H1 (cell line): Measurements from ENCODE around the gene TIE1. TPM values are rescaled to one million over a fixed set of nuclear protein-coding genes. Genes with fewer than 3 reads are reported as not detected.

Experiments
- CBX5 ChIP-seq: fragments of 300-800, 300-1000 bp; sonication (generic); IDR thresholded peaks from 2 replicates; pipeline ENCODE4 v1.7.1; 2016; ENCODE audit warnings: antibody characterized with exemption, low read length, low read depth
- CBX8 ChIP-seq: fragments of 300-800, 300-1000 bp; sonication (generic); IDR thresholded peaks from 2 replicates; pipeline ENCODE4 v1.7.1; 2016; ENCODE audit warnings: low read depth, low read length, borderline replicate concordance
- CHD2 ChIP-seq: IDR thresholded peaks from 2 replicates; pipeline ENCODE4 v1.6.1; 2012; ENCODE audit warnings: low read length, improper control_type of control experiment
- EGR1 ChIP-seq: IDR thresholded peaks from 2 replicates; pipeline ENCODE4 v1.6.1; 2011; ENCODE audit warnings: low read depth, low read length, borderline replicate concordance
- EP300 ChIP-seq, 2 experiments: IDR thresholded peaks; 1 replicate in 1 of 2; 2 replicates in 1 of 2; pipeline ENCODE4 v1.6.1; 2011 to 2012; ENCODE audit warnings: low read depth in 2 of 2, low read length in 2 of 2, mild to moderate bottlenecking in 2 of 2, borderline replicate concordance in 1 of 2, inconsistent platforms in 1 of 2, moderate library complexity in 1 of 2
- JUN ChIP-seq: IDR thresholded peaks from 2 replicates; pipeline ENCODE4 v1.6.1; 2011; ENCODE audit warnings: low read depth, mild to moderate bottlenecking, improper control_type of control experiment, low read length
- KDM5A ChIP-seq: fragments of 200-600 bp; IDR thresholded peaks from 2 replicates; pipeline ENCODE4 v1.7.1; 2012; ENCODE audit warnings: mild to moderate bottlenecking, low read length, inconsistent platforms, mixed read lengths
- NANOG ChIP-seq: IDR thresholded peaks from 2 replicates; pipeline ENCODE4 v1.6.1; 2011; ENCODE audit warnings: low read length, low read depth, mild to moderate bottlenecking, inconsistent platforms; ENCODE audit not compliant: insufficient read depth, poor library complexity, severe bottlenecking
- NRF1 ChIP-seq: IDR thresholded peaks from 2 replicates; pipeline ENCODE4 v1.6.1; 2011; ENCODE audit warnings: mild to moderate bottlenecking, low read depth, low read length, improper control_type of control experiment
- PHF8 ChIP-seq: fragments of 200-600 bp; sonication (generic); conservative IDR thresholded peaks from 2 replicates; pipeline ENCODE4 v1.7.1; 2012; ENCODE audit warnings: low read depth, mild to moderate bottlenecking, inconsistent platforms, low read length, moderate library complexity
- POU5F1 ChIP-seq: IDR thresholded peaks from 2 replicates; pipeline ENCODE4 v1.6.1; 2011; ENCODE audit warnings: low read depth, mild to moderate bottlenecking, low read length, moderate library complexity
- RBBP5 ChIP-seq: IDR thresholded peaks from 2 replicates; pipeline ENCODE4 v1.7.1; 2012; ENCODE audit warnings: low read depth, mild to moderate bottlenecking, inconsistent platforms, low read length, moderate library complexity, borderline replicate concordance
- RNF2 ChIP-seq: fragments of 200-900, 300-1000 bp; sonication (generic); IDR thresholded peaks from 2 replicates; pipeline ENCODE4 v1.7.1; 2016; ENCODE audit warnings: borderline replicate concordance, low read depth, mild to moderate bottlenecking, antibody characterized with exemption, low read length; ENCODE audit not compliant: poor library complexity, severe bottlenecking; ENCODE audit errors: missing control alignments
- RXRA ChIP-seq: IDR thresholded peaks from 2 replicates; pipeline ENCODE4 v1.6.1; 2011; ENCODE audit warnings: low read depth, mild to moderate bottlenecking, low read length, moderate library complexity; ENCODE audit not compliant: insufficient read depth
- SIRT6 ChIP-seq: IDR thresholded peaks from one replicate; pipeline ENCODE4 v1.7.1; 2012; ENCODE audit warnings: low read length, inconsistent platforms
- SIX5 ChIP-seq: IDR thresholded peaks from 2 replicates; pipeline ENCODE4 v1.6.1; 2011; ENCODE audit warnings: mild to moderate bottlenecking, low read depth, low read length
- SP1 ChIP-seq: IDR thresholded peaks from 2 replicates; pipeline ENCODE4 v1.6.1; 2011; ENCODE audit warnings: low read depth, low read length
- SP2 ChIP-seq: IDR thresholded peaks from 2 replicates; pipeline ENCODE4 v1.6.1; 2012; ENCODE audit warnings: mild to moderate bottlenecking, low read length, inconsistent platforms
- SUZ12 ChIP-seq: fragments of 200-600 bp; sonication (generic); IDR thresholded peaks from 2 replicates; pipeline ENCODE4 v1.6.1; 2012; ENCODE audit warnings: mild to moderate bottlenecking, inconsistent platforms, low read length, moderate library complexity, mixed read lengths
- TCF12 ChIP-seq: IDR thresholded peaks from 2 replicates; pipeline ENCODE4 v1.6.1; 2011; ENCODE audit warnings: low read depth, mild to moderate bottlenecking, low read length
- YY1 ChIP-seq: IDR thresholded peaks from 2 replicates; pipeline ENCODE4 v1.6.1; 2011; ENCODE audit warnings: low read depth, mild to moderate bottlenecking, low read length
- ZNF274 ChIP-seq: IDR thresholded peaks from 2 replicates; pipeline ENCODE4 v1.7.0; 2012; ENCODE audit warnings: low read length, borderline replicate concordance; ENCODE audit errors: extremely low read depth
- polyA plus RNA-seq, 7 experiments: library from polyadenylated mRNA; depleted of rRNA in 3 of 7; stranded (reverse) in 5 of 7; unstranded in 2 of 7; fragments of >200 nt in 5 of 7; fragments of 200-250 nt in 2 of 7; gene quantifications; 1 replicate in 5 of 7; 2 replicates in 1 of 7; 4 replicates in 1 of 7; pipeline versions ENCODE4 v1.2.1 to v1.2.3, GENCODE V29; 2011 to 2013; ENCODE audit warnings: missing spikeins in 2 of 7, mixed read lengths in 2 of 7
- total RNA-seq: library from RNA; stranded (reverse); fragmentation: NEBNext Ultra II Directional; extraction: Animal tissue kit (Norgen Biotek cat#: 25700); gene quantifications from 2 replicates; pipeline ENCODE4 v1.2.1, GENCODE V29; 2021
- TF ChIP-seq, protein P1 (sequence below): IDR thresholded peaks from 2 replicates; pipeline ENCODE4 v1.6.1; 2012; ENCODE audit warnings: low read length, inconsistent platforms

The TIE1 gene
- total and polyA plus RNA-seq, 2 of the 8 experiments (the other 6 are each of a cell fraction or from before 2014, with no cell fraction given) = 0.74 to 2.2 TPM

DNA sequence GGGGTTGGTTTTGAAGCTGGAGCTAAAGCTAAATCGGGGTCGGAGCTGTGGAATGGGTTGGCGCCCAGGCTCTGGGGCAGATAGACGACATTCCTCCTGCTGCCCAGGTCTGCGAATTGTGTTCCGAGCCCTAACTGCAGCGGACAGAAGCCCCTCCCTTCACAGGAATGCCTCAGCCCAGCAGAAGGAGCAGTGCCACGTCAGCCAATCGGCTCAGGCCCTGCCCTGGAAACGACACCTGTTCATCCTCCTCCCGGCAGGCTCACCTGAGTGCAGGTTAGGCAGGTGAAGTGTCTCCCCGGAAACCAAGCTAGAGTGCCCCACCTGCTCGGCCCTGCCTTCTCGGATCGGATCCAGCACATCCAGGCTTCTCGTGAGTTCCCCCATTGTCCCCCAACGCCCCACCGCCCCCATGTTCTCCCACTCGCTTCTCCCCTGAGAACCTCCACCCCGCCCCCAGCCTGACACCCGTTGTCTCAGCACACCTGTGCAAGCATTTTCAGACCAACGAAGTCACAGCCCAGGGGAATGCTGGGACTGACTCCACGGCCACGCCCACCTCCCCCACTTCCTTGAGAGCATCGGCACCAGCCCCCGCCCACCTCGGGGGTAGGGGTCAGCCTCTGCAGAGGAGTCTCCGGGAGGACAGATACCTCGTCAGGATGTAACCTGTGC lies 30.2 kb upstream of the TIE1 start (continued):
- TF ChIP-seq, protein P1, sequence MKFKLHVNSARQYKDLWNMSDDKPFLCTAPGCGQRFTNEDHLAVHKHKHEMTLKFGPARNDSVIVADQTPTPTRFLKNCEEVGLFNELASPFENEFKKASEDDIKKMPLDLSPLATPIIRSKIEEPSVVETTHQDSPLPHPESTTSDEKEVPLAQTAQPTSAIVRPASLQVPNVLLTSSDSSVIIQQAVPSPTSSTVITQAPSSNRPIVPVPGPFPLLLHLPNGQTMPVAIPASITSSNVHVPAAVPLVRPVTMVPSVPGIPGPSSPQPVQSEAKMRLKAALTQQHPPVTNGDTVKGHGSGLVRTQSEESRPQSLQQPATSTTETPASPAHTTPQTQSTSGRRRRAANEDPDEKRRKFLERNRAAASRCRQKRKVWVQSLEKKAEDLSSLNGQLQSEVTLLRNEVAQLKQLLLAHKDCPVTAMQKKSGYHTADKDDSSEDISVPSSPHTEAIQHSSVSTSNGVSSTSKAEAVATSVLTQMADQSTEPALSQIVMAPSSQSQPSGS = no peak
- TF ChIP-seq CBX8 = no peak
- TF ChIP-seq RBBP5 = peak; percentile 11; the same call in 1 of the 2 replicates
- TF ChIP-seq PHF8 = no peak; the same call in none of the 2 replicates
- TF ChIP-seq CBX5 = no peak
- 0 out of 2 replicates have a peak, but pooled peaks have one; percentile 50 for TF ChIP-seq EGR1
- no peak for TF ChIP-seq ZNF274
- no peak; a peak in 1 of 3 replicates for TF ChIP-seq EP300 (IDR thresholded peaks at IDR 0.05; ENCODE audit: borderline replicate concordance in 1 of 2, low read depth in 2 of 2, low read length in 2 of 2)
- TF ChIP-seq SP2 = no peak
- TF ChIP-seq JUN = no peak
- no peak for TF ChIP-seq SIX5
- no peak for TF ChIP-seq POU5F1
- TF ChIP-seq SP1 = peak; percentile 86
- no peak for TF ChIP-seq RNF2
- TF ChIP-seq YY1 = peak; percentile 43; the same call in 1 of the 2 replicates
- TF ChIP-seq NANOG = no peak
- no peak for TF ChIP-seq NRF1
- no peak for TF ChIP-seq KDM5A
- no peak for TF ChIP-seq SIRT6
- TF ChIP-seq CHD2 = no peak
- TF ChIP-seq RXRA = no peak
- peak; percentile 74; the same call in 1 of the 2 replicates for TF ChIP-seq TCF12
- no peak for TF ChIP-seq SUZ12
